Central memory CD8-positive, alpha-beta T cell (primary cell): ENCODE measurements around the gene SART3.
"Not testable (repeated sequence)": the region's sequence is repeated elsewhere in the genome, so short reads cannot be mapped to it uniquely, and the experiment has no call there.

Source experiments
- ATAC-seq: fragments of 150-1000 bp; cut with Tn5 transposase; replicated peaks from 2 replicates; pipeline ENCODE4 v1.10.0; 2022; ENCODE audit warnings: mild to moderate bottlenecking, moderate FRiP score, moderate number of reproducible peaks; ENCODE audit not compliant: poor library complexity, severe bottlenecking; ENCODE audit errors: extremely low read depth
- DNase-seq, 2 donors: peaks; one replicate each; pipeline ENCODE4 v3.0.0; 2021; ENCODE audit warnings: low spot score in 2 of 2
- H3K27ac Mint-ChIP-seq: one replicate; pipeline ENCODE4 v1.8.0; 2022; ENCODE audit warnings: low read depth, mild to moderate bottlenecking, moderate library complexity, mixed read lengths
- H3K27me3 Mint-ChIP-seq: one replicate; pipeline ENCODE4 v1.8.0; 2022; ENCODE audit warnings: mixed read lengths
- H3K36me3 Mint-ChIP-seq: one replicate; pipeline ENCODE4 v1.8.0; 2022; ENCODE audit warnings: mild to moderate bottlenecking, moderate library complexity, mixed read lengths; ENCODE audit not compliant: insufficient read depth
- H3K4me1 Mint-ChIP-seq: one replicate; pipeline ENCODE4 v1.8.0; 2022; ENCODE audit warnings: mixed read lengths
- H3K4me3 Mint-ChIP-seq: one replicate; pipeline ENCODE4 v1.8.0; 2022; ENCODE audit warnings: mild to moderate bottlenecking, moderate library complexity, mixed read lengths
- H3K9me3 Mint-ChIP-seq: one replicate; pipeline ENCODE4 v1.8.0; 2022; ENCODE audit warnings: mixed read lengths

The SART3 gene

GRCh38 chr12:108594323-108594903, 33.4 kb upstream of the SART3 start:
- DNase-seq (no peak), ATAC-seq (no peak)
- Mint-ChIP-seq H3K27ac (no peak overlapping the region), H3K9me3 (no peaks in the 10 kb centered on the region), H3K27me3 (no peaks in the 10 kb centered on the region), H3K4me3 (no peak overlapping the region), H3K4me1 (no peaks in the 10 kb centered on the region), H3K36me3 (no peaks in the 10 kb centered on the region)

DNA sequence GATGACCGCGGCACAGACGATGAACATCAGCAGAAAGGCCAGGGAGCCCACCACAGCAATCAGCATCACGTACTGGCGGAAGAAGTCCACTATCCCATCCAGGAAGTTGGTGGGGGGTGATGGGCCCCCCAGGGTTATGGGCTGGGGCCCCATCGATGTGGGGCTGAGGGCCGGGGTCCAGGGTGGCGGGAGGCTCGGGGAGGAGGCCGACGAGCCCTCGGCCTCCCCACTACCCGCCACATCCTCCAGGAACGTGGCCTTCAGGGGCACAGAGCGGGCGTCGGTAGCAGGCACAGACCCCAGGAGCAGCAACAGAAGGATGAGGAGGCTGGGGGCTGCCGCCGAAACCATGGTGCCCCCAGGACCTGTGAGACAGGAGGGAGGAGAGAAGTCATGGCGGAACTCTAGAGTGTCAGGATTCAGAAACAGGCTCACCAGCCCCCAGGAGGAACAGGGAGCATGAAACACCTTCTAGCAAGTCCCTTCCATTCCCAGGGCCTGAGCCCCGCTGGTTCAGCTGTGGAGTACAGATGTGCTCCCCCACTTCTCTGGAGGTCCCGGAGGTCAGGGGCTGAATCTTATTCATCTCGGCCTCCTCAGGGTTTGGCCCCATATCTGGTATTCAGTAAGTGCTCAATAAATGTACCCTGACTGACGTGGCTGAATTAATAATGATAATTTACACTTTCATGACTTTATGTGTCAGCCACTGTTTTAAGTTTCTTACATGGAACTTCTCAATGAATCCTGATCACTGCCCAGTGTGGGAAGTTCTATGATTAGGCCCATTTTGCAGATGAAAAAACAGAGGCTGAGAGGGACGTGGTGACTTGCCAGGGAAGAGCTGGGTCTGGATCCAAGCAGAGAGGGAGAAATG, 31.3 kb upstream of the SART3 start:
- no peak for ATAC-seq
- Mint-ChIP-seq H3K27ac (no peak overlapping the region), H3K4me1 (no peaks in the 10 kb centered on the region), H3K9me3 (no peaks in the 10 kb centered on the region), H3K27me3 (no peaks in the 10 kb centered on the region), H3K4me3 (no peak overlapping the region), H3K36me3 (no peaks in the 10 kb centered on the region)
- DNase-seq = no peak

GRCh38 chr12:108591267-108591980, 30.5 kb upstream of the SART3 start:
- H3K4me3 Mint-ChIP-seq = no peak overlapping the region

GRCh38 chr12:108590463-108590862, 29.5 kb upstream of the SART3 start:
- not testable (repeated sequence) for H3K27ac Mint-ChIP-seq, H3K36me3 Mint-ChIP-seq, DNase-seq, H3K4me1 Mint-ChIP-seq, H3K4me3 Mint-ChIP-seq, ATAC-seq, H3K27me3 Mint-ChIP-seq, H3K9me3 Mint-ChIP-seq

More at GRCh38 chr12:108591267-108591980, 30.5 kb upstream of the SART3 start:
- Mint-ChIP-seq H3K27ac (no peak overlapping the region), H3K27me3 (peaks cover 2% of the 10 kb centered on the region), H3K9me3 (no peaks in the 10 kb centered on the region), H3K36me3 (no peaks in the 10 kb centered on the region), H3K4me1 (no peaks in the 10 kb centered on the region)
- ATAC-seq = no peak
- no peak for DNase-seq

- Mint-ChIP-seq H3K9me3 (no peaks in the 10 kb centered on the region), H3K27ac (no peak overlapping the region), H3K27me3 (peaks cover 9% of the 10 kb centered on the region), H3K4me1 (no peaks in the 10 kb centered on the region), H3K4me3 (no peak overlapping the region), H3K36me3 (no peaks in the 10 kb centered on the region)
- ATAC-seq = no peak
- no peak for DNase-seq
These were observed 28.9 kb upstream of the SART3 start for GRCh38 chr12:108589840-108590229.

DNA sequence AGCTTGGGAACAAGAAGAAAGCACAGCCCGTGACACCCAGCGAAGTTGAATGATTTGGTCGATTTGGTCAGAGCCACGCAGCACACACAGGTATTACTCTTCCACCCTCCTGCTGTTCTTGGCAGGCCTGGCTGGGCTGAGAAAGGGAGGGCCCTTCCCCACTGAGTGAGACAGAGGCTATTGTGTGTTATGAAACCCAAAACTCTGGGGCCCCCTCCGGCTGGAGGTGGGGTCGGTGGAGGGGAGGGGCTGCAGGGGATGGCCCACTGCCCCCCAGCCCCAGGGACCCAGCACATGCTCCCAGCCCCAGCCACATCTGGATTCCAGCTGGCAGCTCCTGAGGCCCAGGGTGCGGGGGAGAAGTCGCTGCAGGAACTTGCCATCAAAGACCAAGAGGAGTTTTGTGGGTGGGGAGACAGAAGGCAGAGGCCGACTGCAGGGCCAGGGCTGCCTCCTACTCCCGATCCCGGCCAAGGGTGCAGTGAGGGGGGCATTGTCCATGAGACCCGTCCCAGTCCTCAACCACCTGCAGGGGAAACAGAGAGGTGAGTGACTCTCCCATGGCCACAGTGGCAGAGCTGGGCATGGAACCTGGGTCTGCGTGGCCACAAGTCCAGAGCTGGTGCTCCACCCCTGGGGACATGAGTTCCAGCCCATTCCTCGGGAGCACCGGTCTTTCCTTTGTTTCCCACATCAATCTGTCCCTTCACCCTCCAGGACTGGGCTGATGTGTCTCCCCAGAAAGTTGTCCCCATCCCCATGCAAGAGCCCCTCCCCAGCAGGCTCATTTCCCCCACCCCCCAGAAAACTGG, 28.3 kb upstream of the SART3 start:
- DNase-seq (no peak), ATAC-seq (no peak)
- H3K36me3 Mint-ChIP-seq = no peaks in the 10 kb centered on the region
- no peaks in the 10 kb centered on the region for H3K4me1 Mint-ChIP-seq
- H3K27ac Mint-ChIP-seq = no peak overlapping the region
- no peaks in the 10 kb centered on the region for H3K9me3 Mint-ChIP-seq
- no peak overlapping the region for H3K4me3 Mint-ChIP-seq
- peaks cover 9% of the 10 kb centered on the region for H3K27me3 Mint-ChIP-seq

DNA sequence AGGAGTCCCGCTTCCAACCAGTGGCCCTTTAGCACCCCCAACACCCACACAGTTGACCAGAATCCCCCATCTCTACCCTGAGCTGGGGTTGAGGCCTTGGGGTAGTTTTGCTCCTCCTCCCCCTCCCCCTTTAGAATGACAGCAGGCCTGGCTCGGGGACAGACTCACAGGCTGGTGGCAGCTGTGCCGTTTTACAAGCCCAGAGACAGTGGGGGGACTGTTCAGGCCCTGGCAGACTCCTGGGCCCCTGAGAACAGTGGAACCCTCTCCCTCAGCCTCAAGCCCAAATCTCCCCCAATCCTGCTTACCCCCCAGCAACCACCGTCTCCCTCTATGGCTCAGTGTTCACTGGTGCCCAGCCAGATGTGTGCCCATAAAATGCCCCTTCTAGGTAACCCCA, 26.9 kb upstream of the SART3 start:
- Mint-ChIP-seq H3K9me3 (no peaks in the 10 kb centered on the region), H3K4me1 (no peaks in the 10 kb centered on the region), H3K36me3 (no peaks in the 10 kb centered on the region), H3K27ac (no peak overlapping the region), H3K27me3 (peaks cover 9% of the 10 kb centered on the region), H3K4me3 (no peak overlapping the region)
- no peak for ATAC-seq
- no peak for DNase-seq

DNA sequence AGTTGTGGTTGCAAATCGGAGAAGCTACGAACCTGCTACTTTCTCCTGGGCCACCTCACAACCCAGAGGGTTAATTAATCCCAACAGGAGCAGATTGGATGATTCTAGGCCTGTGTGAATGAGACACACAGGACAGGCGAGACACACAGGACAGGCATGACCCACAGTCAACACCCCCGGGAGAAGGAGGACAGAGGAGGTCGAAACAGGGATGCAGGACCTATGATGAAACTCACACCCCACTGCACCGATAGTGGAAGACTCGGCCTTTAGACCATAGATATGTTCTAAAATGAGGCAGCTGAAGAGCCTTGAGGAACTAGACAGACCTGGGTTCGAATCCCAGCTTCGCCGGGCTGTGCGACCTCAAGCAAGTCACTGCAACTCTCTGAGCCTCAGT, 25.3 kb upstream of the SART3 start:
- H3K36me3 Mint-ChIP-seq = no peaks in the 10 kb centered on the region
- H3K4me3 Mint-ChIP-seq = no peak overlapping the region
- H3K4me1 Mint-ChIP-seq = no peaks in the 10 kb centered on the region
- H3K27me3 Mint-ChIP-seq = peaks cover 9% of the 10 kb centered on the region
- H3K27ac Mint-ChIP-seq = no peak overlapping the region
- no peak for ATAC-seq
- no peak for DNase-seq
- H3K9me3 Mint-ChIP-seq = no peaks in the 10 kb centered on the region

- no peak for ATAC-seq
- Mint-ChIP-seq H3K36me3 (no peaks in the 10 kb centered on the region), H3K27me3 (peaks cover 9% of the 10 kb centered on the region), H3K27ac (no peak overlapping the region), H3K4me3 (no peak overlapping the region), H3K4me1 (no peaks in the 10 kb centered on the region), H3K9me3 (no peaks in the 10 kb centered on the region)
- no peak for DNase-seq
These were observed 24.9 kb upstream of the SART3 start for GRCh38 chr12:108585864-108586263.

GRCh38 chr12:108584456-108585065, 23.6 kb upstream of the SART3 start:
- Mint-ChIP-seq H3K27ac (no peak overlapping the region), H3K9me3 (no peaks in the 10 kb centered on the region), H3K36me3 (no peaks in the 10 kb centered on the region), H3K27me3 (peaks cover 9% of the 10 kb centered on the region), H3K4me3 (no peak overlapping the region), H3K4me1 (no peaks in the 10 kb centered on the region)
- DNase-seq (no peak), ATAC-seq (no peak)

DNA sequence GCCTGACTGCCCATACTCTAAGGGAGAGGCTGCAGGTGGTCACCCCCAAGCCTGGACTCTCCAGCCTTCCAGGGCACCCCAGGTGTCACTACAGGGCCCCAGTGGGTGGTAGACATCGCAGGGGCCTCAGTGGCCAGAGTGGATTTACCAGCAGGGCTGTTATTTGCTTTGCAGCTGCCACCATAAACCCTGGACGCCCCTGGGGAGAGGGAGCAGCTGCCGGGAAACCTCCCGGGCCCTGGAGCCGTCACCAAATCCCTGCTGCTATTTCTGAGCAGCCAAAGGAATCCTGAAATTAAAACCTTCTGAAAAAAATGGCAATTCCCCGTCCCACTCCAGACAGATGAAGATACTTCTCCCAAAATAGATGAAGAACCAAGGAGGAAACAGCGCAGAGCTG, 23.0 kb upstream of the SART3 start:
- Mint-ChIP-seq H3K27me3 (peaks cover 9% of the 10 kb centered on the region), H3K9me3 (peaks cover 3% of the 10 kb centered on the region), H3K36me3 (peaks cover 1% of the 10 kb centered on the region), H3K27ac (no peak overlapping the region), H3K4me3 (no peak overlapping the region), H3K4me1 (peaks cover 3% of the 10 kb centered on the region)
- no peak for DNase-seq
- ATAC-seq = no peak
